Activated naive CD8-positive, alpha-beta T cell treated with anti-CD3 and anti-CD28 coated beads for 36 hours (primary cell): ENCODE measurements around the gene NUP153. TPM values are rescaled to one million over a fixed set of nuclear protein-coding genes. Genes with fewer than 3 reads are reported as not detected.
"Not testable (repeated sequence)": the region's sequence is repeated elsewhere in the genome, so short reads cannot be mapped to it uniquely, and the experiment has no call there.

Experiments used
- DNase-seq: peaks from one replicate; pipeline ENCODE4 v3.0.0; 2021
- H3K27ac Mint-ChIP-seq: one replicate; pipeline ENCODE4 v1.8.0; 2022; ENCODE audit warnings: mild to moderate bottlenecking, moderate library complexity, mixed read lengths
- H3K27me3 Mint-ChIP-seq: one replicate; pipeline ENCODE4 v1.8.0; 2022; ENCODE audit warnings: mild to moderate bottlenecking, mixed read lengths
- H3K36me3 Mint-ChIP-seq: one replicate; pipeline ENCODE4 v1.8.0; 2021; ENCODE audit warnings: mild to moderate bottlenecking, mixed read lengths
- H3K4me1 Mint-ChIP-seq: one replicate; pipeline ENCODE4 v1.8.0; 2021; ENCODE audit warnings: mixed read lengths
- H3K4me3 Mint-ChIP-seq: one replicate; pipeline ENCODE4 v1.8.0; 2022; ENCODE audit warnings: mild to moderate bottlenecking, moderate library complexity, mixed read lengths
- H3K9me3 Mint-ChIP-seq: one replicate; pipeline ENCODE4 v1.8.0; 2022; ENCODE audit warnings: mixed read lengths
- total RNA-seq, 2 experiments: library from RNA; stranded (reverse); gene quantifications; one replicate each; pipeline ENCODE4 v1.2.3, GENCODE V29; 2021

Gene NUP153
- total RNA-seq, 2 experiments from 2014 or later = 93.2 to 97.2 TPM

DNA sequence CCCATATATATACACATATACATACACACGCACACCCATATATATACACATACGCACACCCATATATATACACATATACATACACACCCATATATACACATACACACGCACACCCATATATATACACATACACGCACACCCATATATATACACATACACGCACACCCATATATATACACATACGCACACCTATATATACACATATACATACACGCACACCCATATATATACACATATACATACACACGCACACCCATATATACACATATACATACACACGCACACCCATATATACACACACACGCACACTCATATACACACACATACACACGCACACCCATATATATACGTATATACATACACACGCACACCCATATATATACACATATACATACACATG lies 120.1 kb downstream of the NUP153 start:
- H3K9me3 Mint-ChIP-seq, DNase-seq, H3K27me3 Mint-ChIP-seq, H3K36me3 Mint-ChIP-seq, H3K27ac Mint-ChIP-seq, H3K4me3 Mint-ChIP-seq: not testable (repeated sequence)
- H3K4me1 Mint-ChIP-seq = peaks cover 24% of the 10 kb centered on the region

DNA sequence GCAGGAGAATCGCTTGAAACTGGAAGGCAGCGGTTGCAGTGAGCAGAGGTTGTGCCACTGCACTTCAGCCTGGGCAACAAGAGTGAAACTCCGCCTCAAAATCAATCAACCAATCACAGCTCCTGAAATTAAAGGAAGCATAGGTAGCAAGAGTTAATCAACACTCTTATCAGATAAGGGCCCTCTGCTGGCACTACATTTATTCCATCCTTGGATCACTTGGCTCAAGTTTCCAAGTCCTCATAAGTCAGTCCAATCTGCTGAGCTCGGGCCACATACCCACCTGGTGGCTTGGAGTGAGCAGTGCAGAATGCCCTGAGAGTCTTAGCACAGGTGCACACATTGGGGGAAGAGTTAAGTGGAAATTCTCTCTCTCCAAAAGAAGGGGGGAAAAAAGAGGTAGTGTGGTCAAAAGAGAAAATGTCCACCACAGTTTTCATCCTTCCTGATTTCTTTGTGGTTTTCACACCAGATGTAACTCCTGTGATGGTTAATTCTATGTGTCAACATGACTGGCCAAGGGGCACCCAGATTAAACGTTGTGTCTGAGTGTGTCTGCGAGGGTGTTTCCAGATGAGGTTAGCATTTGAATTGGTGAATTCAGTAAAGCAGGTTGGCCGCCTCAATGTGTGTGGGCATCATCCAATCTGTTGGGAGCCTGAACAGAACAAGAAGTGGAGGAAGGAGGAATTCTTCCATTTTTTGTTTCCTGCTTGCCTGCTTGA lies 120.8 kb downstream of the NUP153 start:
- Mint-ChIP-seq H3K27ac (no peak overlapping the region), H3K4me3 (no peak overlapping the region), H3K36me3 (no peaks in the 10 kb centered on the region)

DNA sequence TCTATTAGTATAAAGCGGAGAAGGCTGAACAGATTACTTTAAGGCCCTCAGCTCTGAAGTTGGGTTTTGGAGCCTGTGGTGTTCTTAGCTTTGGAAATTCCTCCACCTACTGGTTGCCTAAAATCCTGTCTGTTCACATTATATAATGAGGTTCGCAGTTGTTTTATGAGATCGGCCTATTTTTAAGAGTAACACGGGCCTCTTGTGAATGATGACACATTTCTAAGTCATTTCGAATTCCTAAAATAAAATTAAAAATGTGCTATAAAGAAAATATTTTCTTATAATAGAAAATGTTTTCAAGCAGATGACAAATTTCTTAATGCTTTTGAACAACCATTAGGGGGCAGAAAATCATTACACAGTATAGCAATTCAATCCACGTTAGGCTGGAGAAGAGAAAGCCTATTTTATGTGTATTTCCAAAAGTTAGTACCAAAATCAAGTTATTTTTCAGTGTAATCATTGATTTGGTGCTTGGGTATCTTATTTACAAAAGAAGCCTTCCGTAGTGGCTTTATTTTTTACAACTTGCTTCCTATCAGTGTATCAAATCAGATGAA lies 122.4 kb downstream of the NUP153 start:
- H3K4me3 Mint-ChIP-seq = no peak overlapping the region
- peaks cover 5% of the 10 kb centered on the region for H3K9me3 Mint-ChIP-seq
- DNase-seq = no peak
- no peaks in the 10 kb centered on the region for H3K36me3 Mint-ChIP-seq
- H3K27ac Mint-ChIP-seq = no peak overlapping the region
- peaks cover 10% of the 10 kb centered on the region for H3K4me1 Mint-ChIP-seq
- H3K27me3 Mint-ChIP-seq = peaks cover 5% of the 10 kb centered on the region

More for the DNA sequence above, 120.8 kb downstream of the NUP153 start:
- peaks cover 5% of the 10 kb centered on the region for H3K9me3 Mint-ChIP-seq
- H3K4me1 Mint-ChIP-seq = peaks cover 17% of the 10 kb centered on the region
- no peak for DNase-seq
- H3K27me3 Mint-ChIP-seq = peaks cover 4% of the 10 kb centered on the region

GRCh38 chr6:17583811-17584210 lies 122.9 kb downstream of the NUP153 start:
- no peak overlapping the region for H3K27ac Mint-ChIP-seq
- peaks cover 5% of the 10 kb centered on the region for H3K27me3 Mint-ChIP-seq
- no peak for DNase-seq
- H3K4me1 Mint-ChIP-seq = peaks cover 5% of the 10 kb centered on the region
- H3K9me3 Mint-ChIP-seq = peaks cover 5% of the 10 kb centered on the region
- H3K36me3 Mint-ChIP-seq = no peaks in the 10 kb centered on the region
- no peak overlapping the region for H3K4me3 Mint-ChIP-seq

- not testable (repeated sequence) for H3K4me1 Mint-ChIP-seq, H3K27me3 Mint-ChIP-seq, H3K27ac Mint-ChIP-seq, H3K36me3 Mint-ChIP-seq, DNase-seq
- Mint-ChIP-seq H3K9me3 (peaks cover 14% of the 10 kb centered on the region), H3K4me3 (peak overlapping the region; percentile 12)
These were observed 125.4 kb downstream of the NUP153 start for GRCh38 chr6:17581282-17581681.

- Mint-ChIP-seq H3K36me3 (no peaks in the 10 kb centered on the region), H3K4me3 (peak overlapping the region; percentile 67), H3K27ac (no peak overlapping the region), H3K27me3 (peaks cover 5% of the 10 kb centered on the region), H3K4me1 (peaks cover 5% of the 10 kb centered on the region), H3K9me3 (peaks cover 14% of the 10 kb centered on the region)
- peak; percentile 43 for DNase-seq
These were observed 126.1 kb downstream of the NUP153 start for GRCh38 chr6:17580518-17581048.

GRCh38 chr6:17577059-17577458 lies 129.7 kb downstream of the NUP153 start:
- H3K36me3 Mint-ChIP-seq = no peaks in the 10 kb centered on the region
- peaks cover 20% of the 10 kb centered on the region for H3K27me3 Mint-ChIP-seq
- no peak overlapping the region for H3K4me3 Mint-ChIP-seq
- no peaks in the 10 kb centered on the region for H3K4me1 Mint-ChIP-seq
- H3K27ac Mint-ChIP-seq = no peak overlapping the region
- H3K9me3 Mint-ChIP-seq = peaks cover 14% of the 10 kb centered on the region
- DNase-seq = no peak

GRCh38 chr6:17574866-17575560 lies 131.7 kb downstream of the NUP153 start:
- H3K36me3 Mint-ChIP-seq = no peaks in the 10 kb centered on the region
- peaks cover 9% of the 10 kb centered on the region for H3K9me3 Mint-ChIP-seq
- H3K27me3 Mint-ChIP-seq = peaks cover 14% of the 10 kb centered on the region
- H3K4me3 Mint-ChIP-seq = no peak overlapping the region
- no peaks in the 10 kb centered on the region for H3K4me1 Mint-ChIP-seq
- no peak for DNase-seq
- no peak overlapping the region for H3K27ac Mint-ChIP-seq

DNA sequence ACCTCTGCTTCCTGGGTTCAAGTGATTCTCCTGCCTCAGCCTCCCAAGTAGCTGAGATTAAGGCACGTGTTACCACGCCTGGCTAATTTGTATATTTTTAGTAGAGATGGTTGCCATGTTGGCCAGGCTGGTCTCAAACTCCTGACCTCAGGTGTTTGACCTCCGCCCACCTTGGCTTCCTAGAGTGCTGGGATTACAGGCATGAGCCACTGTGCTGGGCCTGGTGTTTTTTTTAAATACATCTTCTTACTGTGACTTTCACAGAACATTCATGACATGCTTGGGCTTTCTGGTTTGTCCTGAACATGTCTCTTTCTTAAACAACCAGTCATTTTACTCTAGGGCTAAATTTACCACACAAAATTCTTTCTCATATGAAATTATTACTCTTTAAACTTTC lies 141.3 kb downstream of the NUP153 start:
- no peak for DNase-seq
- Mint-ChIP-seq H3K4me1 (no peaks in the 10 kb centered on the region), H3K9me3 (peaks cover 16% of the 10 kb centered on the region), H3K27me3 (peaks cover 4% of the 10 kb centered on the region), H3K4me3 (no peak overlapping the region), H3K36me3 (peaks cover 3% of the 10 kb centered on the region), H3K27ac (no peak overlapping the region)

Other genes with a start within 250 kb of the NUP153 start
- 1 to 10 TPM; 3.8 to 4.0 TPM for gene FAM8A1, start 106.6 kb downstream of the NUP153 start, total RNA-seq